ENCODE results near the gene OR51F2. TPM values are rescaled to one million over a fixed set of nuclear protein-coding genes. Genes with fewer than 3 reads are reported as not detected.
"Not testable (repeated sequence)": the region's sequence is repeated elsewhere in the genome, so short reads cannot be mapped to it uniquely, and the experiment has no call there.

The OR51F2 gene
- total and polyA plus RNA-seq, 4 donors: not detected

- H3K27me3 ChIP-seq (ENCODE audit: control insufficient read depth, insufficient read depth, low read length): no peaks in the 10 kb centered on the region
- H3K27ac ChIP-seq (ENCODE audit: low read depth, low read length): no peak overlapping the region
- no peaks in the 10 kb centered on the region for H3K4me1 ChIP-seq (ENCODE audit: control insufficient read depth, insufficient read depth, low read length)
- H3K4me3 ChIP-seq (ENCODE audit: low read depth, low read length): no peak overlapping the region
- no peaks in the 10 kb centered on the region for H3K36me3 ChIP-seq (ENCODE audit: control insufficient read depth, insufficient read depth, low read length)
- no peaks in the 10 kb centered on the region for H3K9me3 ChIP-seq (ENCODE audit: control insufficient read depth, insufficient read depth, low read length)
- peak in 1 of 6 donors; percentile 44 for DNase-seq (ENCODE audit: low read depth in 4 of 6, low spot score in 6 of 6)
These were observed 5.3 kb downstream of the OR51F2 start for GRCh38 chr11:4826425-4826824.

DNA sequence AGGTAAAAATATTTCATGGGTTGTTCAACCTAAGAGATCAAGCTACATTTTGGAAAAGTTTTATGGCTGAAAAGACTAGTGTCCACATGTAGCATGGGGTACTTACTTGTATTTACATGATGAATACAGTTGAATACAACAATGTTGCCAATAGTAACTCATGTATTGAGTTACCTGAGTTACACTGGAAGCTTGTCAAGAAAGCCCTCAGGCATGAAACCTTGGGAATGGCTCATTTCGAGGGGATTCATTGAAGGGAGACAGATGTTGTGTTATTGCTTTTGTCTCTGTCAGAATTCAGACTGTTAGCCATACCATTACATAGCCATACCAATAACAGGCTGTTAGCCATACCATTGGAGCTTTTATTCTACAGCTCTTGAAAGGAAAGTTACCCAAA lies 9.2 kb downstream of the OR51F2 start:
- no CpG with 5 or more reads among the region's 1 CpG for WGBS (ENCODE audit: insufficient coverage)
- Histone ChIP-seq H3K36me3 (ENCODE audit: control insufficient read depth, insufficient read depth, low read length) (no peaks in the 10 kb centered on the region), H3K27ac (ENCODE audit: low read depth, low read length) (no peak overlapping the region), H3K4me3 (ENCODE audit: low read depth, low read length) (no peak overlapping the region), H3K27me3 (ENCODE audit: control insufficient read depth, insufficient read depth, low read length) (no peaks in the 10 kb centered on the region), H3K9me3 (ENCODE audit: control insufficient read depth, insufficient read depth, low read length) (no peaks in the 10 kb centered on the region), H3K4me1 (ENCODE audit: control insufficient read depth, insufficient read depth, low read length) (no peaks in the 10 kb centered on the region)
- no peak for DNase-seq (ENCODE audit: low read depth in 4 of 6, low spot score in 6 of 6)

- H3K27me3 ChIP-seq (ENCODE audit: control insufficient read depth, insufficient read depth, low read length): no peaks in the 10 kb centered on the region
- no peaks in the 10 kb centered on the region for H3K4me1 ChIP-seq (ENCODE audit: control insufficient read depth, insufficient read depth, low read length)
- DNase-seq (ENCODE audit: low read depth in 4 of 6, low spot score in 6 of 6): no peak
- H3K9me3 ChIP-seq (ENCODE audit: control insufficient read depth, insufficient read depth, low read length): no peaks in the 10 kb centered on the region
- H3K4me3 ChIP-seq (ENCODE audit: low read depth, low read length): no peak overlapping the region
- no peaks in the 10 kb centered on the region for H3K36me3 ChIP-seq (ENCODE audit: control insufficient read depth, insufficient read depth, low read length)
- WGBS (ENCODE audit: insufficient coverage): 75% methylated on average over 2 of the region's 2 CpGs
- no peak overlapping the region for H3K27ac ChIP-seq (ENCODE audit: low read depth, low read length)
These were observed 9.8 kb downstream of the OR51F2 start for GRCh38 chr11:4830909-4831308.

DNA sequence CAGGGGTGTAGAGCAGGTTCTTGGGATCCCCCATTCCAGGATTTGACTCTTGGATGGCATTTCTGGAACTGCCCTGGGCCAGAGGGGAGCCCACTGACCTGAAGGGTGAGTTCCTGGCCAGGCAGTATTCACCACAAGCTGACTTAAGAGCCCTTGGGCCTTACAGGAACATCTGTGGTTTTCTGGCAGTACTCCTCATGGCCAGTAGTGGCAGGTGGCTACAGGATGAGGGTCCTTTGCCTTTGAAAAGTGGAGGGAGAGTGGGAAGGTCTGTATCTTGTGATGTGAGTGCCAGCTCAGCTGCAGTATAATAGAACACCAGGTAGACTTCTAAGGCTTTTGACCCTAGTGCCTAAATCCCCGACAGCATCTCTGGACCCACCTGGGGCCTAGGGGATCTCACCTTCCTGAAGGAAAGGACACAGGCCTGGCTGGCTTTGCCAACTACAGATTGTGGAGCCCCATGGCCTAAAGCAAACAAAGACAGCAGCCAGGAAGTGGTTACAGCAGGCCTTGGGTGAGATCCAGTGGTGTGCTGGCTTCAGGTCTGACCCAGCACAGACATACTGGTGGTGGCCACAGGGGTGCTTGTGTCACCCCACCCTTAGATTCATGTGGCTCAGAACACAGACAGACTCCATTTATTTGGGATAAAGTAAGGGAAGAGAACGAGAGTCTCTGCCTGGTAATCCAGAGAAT lies 18.9 kb downstream of the OR51F2 start:
- no peaks in the 10 kb centered on the region for H3K36me3 ChIP-seq (ENCODE audit: control insufficient read depth, insufficient read depth, low read length)
- H3K27me3 ChIP-seq (ENCODE audit: control insufficient read depth, insufficient read depth, low read length): no peaks in the 10 kb centered on the region
- no peaks in the 10 kb centered on the region for H3K4me1 ChIP-seq (ENCODE audit: control insufficient read depth, insufficient read depth, low read length)
- no peaks in the 10 kb centered on the region for H3K9me3 ChIP-seq (ENCODE audit: control insufficient read depth, insufficient read depth, low read length)
- DNase-seq (ENCODE audit: low read depth in 4 of 6, low spot score in 6 of 6): no peak
- WGBS (ENCODE audit: insufficient coverage): 100% methylated on average over 1 of the region's 2 CpGs
- no peak overlapping the region for H3K27ac ChIP-seq (ENCODE audit: low read depth, low read length)
- no peak overlapping the region for H3K4me3 ChIP-seq (ENCODE audit: low read depth, low read length)

DNA sequence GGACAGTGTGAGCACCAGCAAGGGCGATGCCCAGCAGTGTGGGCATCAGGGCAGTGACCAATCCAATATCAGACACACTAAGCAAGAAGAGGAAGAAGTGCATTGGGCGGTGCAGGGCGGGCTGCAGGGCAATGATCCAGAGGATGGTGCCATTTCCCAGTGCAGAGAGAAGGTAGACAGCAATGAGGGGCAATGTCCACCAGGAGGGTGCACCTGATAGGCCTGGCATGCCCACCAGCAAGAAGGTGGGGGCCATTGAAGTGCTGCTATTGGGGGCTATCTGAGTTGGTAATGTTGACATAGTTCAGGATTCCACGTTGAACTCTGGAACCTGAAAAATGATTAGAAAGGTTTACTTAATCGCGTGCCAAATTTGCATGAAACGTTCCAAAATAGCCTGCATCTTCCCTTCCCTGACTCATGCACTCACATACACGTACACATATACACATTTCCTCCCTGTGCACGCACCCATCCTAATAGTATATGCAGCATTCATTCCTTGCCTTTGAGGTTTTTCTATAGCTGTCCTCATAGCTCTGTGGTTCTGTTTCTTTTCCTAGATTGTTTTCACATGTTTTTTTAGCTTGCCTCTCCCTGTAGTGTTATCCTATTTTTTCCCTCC lies 27.9 kb downstream of the OR51F2 start, which contains the start of gene OR51S1:
OR51S1 (minus strand) TSS at position 301 of the 625 bp plus-strand sequence; CDS start at position 301, 0 bp downstream.
- Histone ChIP-seq H3K9me3 (ENCODE audit: control insufficient read depth, insufficient read depth, low read length) (no peaks in the 10 kb centered on the region), H3K27ac (ENCODE audit: low read depth, low read length) (no peak within 1 kb of the TSS), H3K36me3 (ENCODE audit: control insufficient read depth, insufficient read depth, low read length) (no peaks in the 10 kb centered on the region), H3K4me1 (ENCODE audit: control insufficient read depth, insufficient read depth, low read length) (no peaks in the 10 kb centered on the region), H3K27me3 (ENCODE audit: control insufficient read depth, insufficient read depth, low read length) (no peaks in the 10 kb centered on the region), H3K4me3 (ENCODE audit: low read depth, low read length) (no peak within 1 kb of the TSS)
- no peak for DNase-seq (ENCODE audit: low read depth in 4 of 6, low spot score in 6 of 6)
- WGBS (ENCODE audit: insufficient coverage): 82% methylated on average over 5 of the region's 9 CpGs

GRCh38 chr11:4851033-4851432 lies 29.9 kb downstream of the OR51F2 start:
- Histone ChIP-seq H3K9me3 (ENCODE audit: control insufficient read depth, insufficient read depth, low read length) (no peaks in the 10 kb centered on the region), H3K36me3 (ENCODE audit: control insufficient read depth, insufficient read depth, low read length) (no peaks in the 10 kb centered on the region), H3K27ac (ENCODE audit: low read depth, low read length) (no peak overlapping the region), H3K4me3 (ENCODE audit: low read depth, low read length) (no peak overlapping the region), H3K27me3 (ENCODE audit: control insufficient read depth, insufficient read depth, low read length) (no peaks in the 10 kb centered on the region), H3K4me1 (ENCODE audit: control insufficient read depth, insufficient read depth, low read length) (no peaks in the 10 kb centered on the region)
- peak in 2 of 6 donors; percentile 5 to 42 for DNase-seq (ENCODE audit: low read depth in 4 of 6, low spot score in 6 of 6)
- 27% methylated on average over 4 of the region's 4 CpGs for WGBS (ENCODE audit: insufficient coverage)

- 93% methylated on average over 6 of the region's 7 CpGs for WGBS (ENCODE audit: insufficient coverage)
- H3K36me3 ChIP-seq (ENCODE audit: control insufficient read depth, insufficient read depth, low read length); H3K27me3 ChIP-seq (ENCODE audit: control insufficient read depth, insufficient read depth, low read length); H3K27ac ChIP-seq (ENCODE audit: low read depth, low read length); H3K4me1 ChIP-seq (ENCODE audit: control insufficient read depth, insufficient read depth, low read length); DNase-seq (ENCODE audit: low read depth in 4 of 6, low spot score in 6 of 6); H3K9me3 ChIP-seq (ENCODE audit: control insufficient read depth, insufficient read depth, low read length); H3K4me3 ChIP-seq (ENCODE audit: low read depth, low read length): not testable (repeated sequence)
These were observed 33.2 kb downstream of the OR51F2 start for GRCh38 chr11:4854286-4854685.

- no peaks in the 10 kb centered on the region for H3K36me3 ChIP-seq (ENCODE audit: control insufficient read depth, insufficient read depth, low read length)
- H3K27me3 ChIP-seq (ENCODE audit: control insufficient read depth, insufficient read depth, low read length): no peaks in the 10 kb centered on the region
- DNase-seq (ENCODE audit: low read depth in 4 of 6, low spot score in 6 of 6): no peak
- no peak overlapping the region for H3K4me3 ChIP-seq (ENCODE audit: low read depth, low read length)
- no peaks in the 10 kb centered on the region for H3K4me1 ChIP-seq (ENCODE audit: control insufficient read depth, insufficient read depth, low read length)
- H3K9me3 ChIP-seq (ENCODE audit: control insufficient read depth, insufficient read depth, low read length): no peaks in the 10 kb centered on the region
- no peak overlapping the region for H3K27ac ChIP-seq (ENCODE audit: low read depth, low read length)
These were observed 41.5 kb downstream of the OR51F2 start for GRCh38 chr11:4862447-4863236.

- Histone ChIP-seq H3K4me1 (ENCODE audit: control insufficient read depth, insufficient read depth, low read length) (no peaks in the 10 kb centered on the region), H3K27ac (ENCODE audit: low read depth, low read length) (no peak overlapping the region), H3K9me3 (ENCODE audit: control insufficient read depth, insufficient read depth, low read length) (no peaks in the 10 kb centered on the region), H3K36me3 (ENCODE audit: control insufficient read depth, insufficient read depth, low read length) (no peaks in the 10 kb centered on the region), H3K4me3 (ENCODE audit: low read depth, low read length) (no peak overlapping the region), H3K27me3 (ENCODE audit: control insufficient read depth, insufficient read depth, low read length) (no peaks in the 10 kb centered on the region)
- DNase-seq (ENCODE audit: low read depth in 4 of 6, low spot score in 6 of 6): no peak
- WGBS (ENCODE audit: insufficient coverage): 76% methylated on average over 2 of the region's 4 CpGs
These were observed 42.8 kb downstream of the OR51F2 start for GRCh38 chr11:4863876-4864275.
